HG03045 (cell line): Measurements from ENCODE around the gene KCNQ1.

Experiments
- ATAC-seq: cut with Tn5 transposase; IDR thresholded peaks from one replicate; pipeline ENCODE4 v1.9.1; 2021; ENCODE audit warnings: mild to moderate bottlenecking, moderate library complexity; ENCODE audit not compliant: unreplicated experiment

The KCNQ1 gene

DNA sequence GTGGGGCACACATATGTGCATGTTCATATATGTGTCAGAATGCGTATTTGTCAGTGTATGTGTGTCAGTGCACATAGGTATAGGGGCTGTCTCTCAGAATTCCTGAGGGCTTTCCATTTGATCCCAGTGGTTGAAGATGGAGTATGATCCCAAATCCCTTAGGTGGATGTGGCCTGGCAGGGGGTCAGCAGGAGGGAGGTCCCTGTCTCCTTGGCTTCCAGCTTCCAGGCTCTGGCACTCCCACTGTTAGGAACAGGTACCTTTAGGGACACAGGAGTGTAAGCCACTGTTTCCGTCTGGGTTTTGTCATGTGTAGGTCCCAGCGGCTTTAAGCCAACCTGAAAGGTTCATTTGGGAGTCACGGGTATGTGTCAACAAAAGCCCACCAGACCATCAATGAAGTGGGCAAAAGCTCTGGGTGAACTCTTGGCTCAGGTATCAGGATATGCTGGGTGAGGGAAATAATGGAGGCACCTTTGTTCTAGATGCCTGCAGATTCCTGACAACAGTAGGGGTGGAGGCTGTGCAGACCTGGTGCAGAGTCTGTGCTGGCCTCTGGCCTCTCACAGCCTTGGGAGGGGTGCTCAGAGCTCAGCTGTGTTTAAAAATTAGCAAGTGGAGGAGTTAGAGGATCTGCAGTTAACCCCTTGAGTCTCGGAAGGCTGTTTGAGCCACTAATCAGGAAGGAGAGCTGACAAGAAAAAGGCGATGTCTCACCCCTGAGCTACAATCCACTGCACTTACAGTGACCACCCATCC lies 246.0 kb downstream of the KCNQ1 start:
- ATAC-seq: no peak

DNA sequence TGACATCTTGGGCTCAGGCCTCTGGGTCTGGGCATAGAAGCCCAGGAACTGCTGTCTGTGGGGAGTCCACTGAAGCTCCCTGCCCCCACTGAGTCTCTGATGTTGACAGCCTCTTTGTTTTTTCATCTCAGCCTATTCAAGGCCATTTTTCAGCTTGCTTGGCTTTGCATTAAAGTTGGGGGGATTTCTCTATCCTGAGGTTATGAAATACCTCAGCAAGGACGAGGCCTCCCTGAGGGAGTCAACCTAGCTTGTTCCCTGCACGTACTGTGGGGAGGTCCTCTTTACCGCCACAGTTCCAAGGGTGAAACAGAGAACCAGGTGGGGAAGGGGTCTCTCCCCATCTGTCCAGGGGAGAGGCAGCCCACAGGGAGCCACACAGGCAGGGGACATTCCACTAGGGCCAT lies 246.6 kb downstream of the KCNQ1 start:
- no peak for ATAC-seq

DNA sequence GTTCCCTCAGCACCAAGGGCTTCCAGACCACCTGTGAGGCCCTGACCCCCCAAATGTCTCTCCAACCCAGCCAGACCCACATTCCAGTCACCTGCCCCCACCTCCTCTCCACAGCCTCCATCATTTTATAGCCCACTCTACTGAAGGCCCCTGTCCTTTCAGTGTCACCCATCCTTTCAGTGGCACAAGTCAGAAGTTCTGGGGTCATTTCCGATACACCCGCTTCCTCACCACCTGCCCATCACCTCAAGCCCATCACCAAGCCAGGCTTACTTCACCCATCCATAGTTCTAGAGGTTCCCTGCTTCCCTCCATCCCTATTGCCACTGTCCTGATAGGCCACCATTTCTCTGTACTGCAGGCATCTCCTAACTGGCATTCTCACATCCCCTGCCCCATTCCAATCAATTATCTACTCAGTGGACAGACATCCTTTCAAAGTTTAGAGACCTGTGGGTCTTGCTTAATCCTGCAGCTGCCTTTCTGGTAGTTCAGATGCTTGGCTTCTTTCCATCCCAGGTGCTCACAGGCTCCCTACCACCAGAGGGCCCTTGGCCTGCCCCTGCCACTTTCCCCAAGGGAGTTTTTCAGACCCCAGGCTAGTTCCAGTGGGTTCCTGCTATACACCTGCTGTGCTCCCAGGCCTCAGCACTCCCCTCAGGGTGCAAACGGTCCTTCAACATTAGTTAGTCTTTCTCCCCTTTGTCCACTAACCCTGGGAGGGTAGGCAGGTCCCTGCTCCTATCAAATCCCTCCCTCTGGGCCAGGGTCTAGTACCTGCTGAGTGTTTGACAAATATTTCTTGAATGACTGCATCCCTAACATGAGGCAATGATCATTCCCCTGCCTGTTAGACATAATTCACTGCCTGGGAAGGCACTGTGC lies 247.4 kb downstream of the KCNQ1 start:
- no peak for ATAC-seq

DNA sequence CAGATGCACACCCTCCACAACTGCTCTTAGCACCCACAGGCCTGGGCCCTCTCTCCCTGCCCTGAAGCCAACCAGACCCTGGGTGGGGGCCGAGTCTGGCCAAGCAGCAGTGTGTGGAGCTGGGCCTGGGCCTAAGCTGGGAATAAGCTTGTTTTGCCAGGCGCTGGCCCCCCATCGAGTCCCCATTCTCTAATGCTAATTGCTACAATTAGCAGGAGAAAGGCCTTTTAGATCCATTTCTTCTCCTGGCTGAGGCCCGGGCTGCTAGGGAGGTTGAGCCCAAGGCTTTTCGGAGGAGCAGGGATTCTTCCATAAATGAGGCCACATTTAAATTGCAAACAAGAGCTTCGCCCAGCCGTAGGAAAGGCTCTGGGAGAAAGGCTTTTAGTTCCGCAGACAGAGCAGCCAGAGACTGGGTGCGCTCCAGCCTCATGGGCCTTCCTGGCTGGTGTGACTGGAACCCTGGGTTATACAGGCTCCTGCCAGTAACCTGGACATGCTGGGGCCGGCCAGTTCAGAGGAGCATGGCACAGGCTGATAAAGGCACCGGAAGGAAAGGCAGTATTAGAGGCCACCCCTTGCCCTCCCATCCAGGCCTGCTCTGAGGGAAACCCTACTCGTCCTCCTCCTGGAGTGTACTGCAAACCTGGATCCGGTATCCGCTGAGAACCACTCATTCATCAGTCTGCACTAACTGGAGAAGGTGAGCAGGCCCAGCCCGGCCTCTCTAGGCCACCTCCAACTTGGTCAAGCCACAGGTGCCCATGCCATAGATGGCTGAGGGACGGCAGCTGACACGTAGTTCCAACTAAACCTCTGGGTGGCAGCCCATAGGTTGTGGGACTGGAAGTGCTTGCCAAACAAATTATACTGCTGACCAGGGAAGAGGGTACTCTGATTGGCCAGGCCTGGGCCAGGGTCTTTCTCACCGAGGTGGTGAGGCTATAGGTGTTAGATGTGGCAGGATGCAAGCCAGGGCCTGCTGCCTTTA lies 248.8 kb downstream of the KCNQ1 start:
- ATAC-seq: no peak

DNA sequence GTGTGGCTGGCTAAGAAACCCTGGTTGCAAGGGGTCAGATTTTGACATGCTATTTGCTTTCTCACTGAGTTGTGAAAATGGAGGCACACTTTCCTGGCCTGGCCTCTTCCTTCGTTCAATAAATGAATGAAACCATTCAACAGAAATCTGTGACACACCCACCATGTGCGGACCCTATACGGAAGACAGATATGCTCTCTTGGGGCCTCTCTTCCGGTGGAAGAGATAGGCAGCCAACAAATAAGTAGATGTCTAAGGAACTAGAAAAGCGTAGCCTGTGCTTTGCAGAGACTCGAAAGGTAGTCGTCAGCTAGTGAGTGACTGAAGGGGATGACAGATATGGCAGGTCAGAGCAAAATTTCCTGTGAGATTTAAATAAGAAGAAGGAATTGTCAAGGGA lies 249.7 kb downstream of the KCNQ1 start:
- ATAC-seq: no peak

DNA sequence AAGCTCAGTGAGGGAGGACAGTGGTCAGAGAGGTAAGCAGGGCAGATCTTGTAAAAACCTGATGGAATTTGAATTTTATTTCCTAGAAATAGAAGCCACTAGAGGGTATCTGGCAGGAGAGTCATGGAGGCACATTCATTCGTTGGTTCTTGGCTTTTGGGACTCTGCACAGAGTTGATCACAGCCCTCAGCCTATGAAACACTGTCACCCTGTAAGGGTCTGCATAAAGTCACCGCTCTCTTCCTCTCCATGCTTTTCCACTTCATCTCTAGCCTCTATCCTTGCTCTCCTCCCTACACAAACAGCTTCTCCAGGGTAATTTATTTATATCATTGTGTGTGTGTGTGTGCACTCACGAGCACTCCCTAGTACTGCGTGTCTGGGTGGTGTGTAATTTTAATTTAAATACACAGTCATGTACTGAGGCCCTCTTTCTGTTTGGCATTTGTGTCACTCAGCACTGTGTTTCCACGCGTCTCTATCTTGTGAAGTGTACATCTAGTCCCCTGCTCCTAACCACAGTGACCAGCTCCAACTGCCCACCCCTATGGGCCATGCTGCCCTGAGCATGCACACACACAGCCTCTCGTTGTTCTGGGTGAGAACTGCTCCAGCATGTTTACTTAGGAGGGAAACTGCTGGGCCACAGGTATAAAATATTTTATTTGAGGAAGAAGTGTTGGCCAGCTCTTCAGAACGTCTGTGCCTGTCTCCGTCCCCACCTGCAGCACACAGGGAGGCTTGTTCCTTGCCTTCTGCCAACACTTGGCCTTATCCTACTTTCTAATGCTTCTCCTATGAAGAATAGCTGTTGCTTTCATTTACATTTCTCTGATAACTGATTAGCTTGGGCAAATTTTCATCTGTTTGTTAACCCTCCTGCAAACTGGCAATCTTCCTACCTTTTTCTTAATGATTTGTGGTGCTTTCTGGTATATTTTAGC lies 250.5 kb downstream of the KCNQ1 start:
- ATAC-seq: no peak

DNA sequence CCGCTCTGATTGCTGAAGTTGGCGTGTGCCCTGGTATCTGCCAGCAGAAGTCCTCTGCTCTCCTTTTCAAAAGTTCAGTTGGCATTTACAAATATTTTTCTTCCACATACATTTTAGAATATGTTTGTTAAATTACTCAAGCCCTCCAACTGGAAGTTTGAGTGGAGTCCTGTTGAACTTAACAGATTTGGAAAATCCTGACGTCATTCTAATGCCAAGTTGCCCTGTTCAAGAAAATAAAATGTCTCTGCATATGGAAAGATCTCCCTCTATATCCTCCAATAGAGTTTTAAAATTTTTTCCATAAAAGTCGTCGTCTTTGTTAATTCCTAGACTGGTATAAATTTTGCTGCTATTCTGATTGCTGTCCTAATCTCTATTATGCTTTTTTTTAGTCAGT lies 251.6 kb downstream of the KCNQ1 start:
- no peak for ATAC-seq

DNA sequence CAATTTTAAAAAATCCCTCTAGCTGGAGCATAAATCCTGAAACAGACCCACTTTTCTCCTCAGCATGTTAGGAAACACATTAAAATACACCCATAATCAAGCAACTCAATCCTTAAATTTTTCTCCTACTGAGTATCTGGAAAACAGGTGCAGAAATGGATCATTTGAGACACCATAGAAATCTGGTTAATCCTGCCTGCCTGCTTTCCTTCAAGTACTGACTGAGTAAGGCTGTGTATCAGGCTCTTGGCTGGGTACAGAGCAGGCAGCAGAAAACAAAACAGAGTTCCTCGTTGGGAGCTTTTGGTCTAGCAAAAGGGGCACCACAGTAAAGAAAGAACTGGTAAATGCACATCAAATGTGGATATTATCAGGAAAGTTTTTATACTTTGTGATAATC lies 253.1 kb downstream of the KCNQ1 start:
- no peak for ATAC-seq

DNA sequence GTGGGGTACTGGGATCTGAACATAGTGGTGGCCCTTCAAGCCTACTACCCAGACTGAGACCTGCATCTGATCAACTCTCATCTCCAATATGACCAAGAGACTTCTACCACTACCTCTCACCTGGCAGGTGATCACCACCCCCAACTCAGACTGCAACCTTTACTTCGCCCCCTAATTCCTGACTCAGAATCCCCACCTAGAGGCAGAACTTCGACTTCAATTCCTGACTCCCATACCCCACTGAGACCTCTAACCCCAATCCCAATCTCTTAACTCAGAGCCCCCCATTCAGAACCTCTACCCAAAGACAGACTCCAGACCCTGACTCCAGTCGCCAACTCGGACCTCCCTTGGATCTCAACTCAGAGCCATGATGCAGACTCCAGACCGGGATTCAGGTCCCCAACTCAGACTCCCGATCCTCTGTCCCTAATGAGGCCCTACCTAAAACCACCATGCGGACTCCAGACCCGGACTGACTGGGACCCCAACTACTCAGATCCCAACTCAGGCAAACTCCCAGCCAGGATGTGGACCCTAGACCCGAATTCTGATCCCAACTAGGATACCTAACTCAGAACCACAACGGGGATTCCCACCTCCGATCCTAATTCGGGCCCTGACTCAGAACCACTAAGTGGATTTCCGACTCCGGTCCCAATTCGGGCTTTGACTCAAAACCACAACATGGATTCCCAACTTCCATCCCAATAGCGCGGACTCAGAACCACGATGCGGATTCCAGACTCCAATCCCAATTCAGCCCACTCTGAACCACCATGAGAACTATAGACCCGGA lies 253.8 kb downstream of the KCNQ1 start:
- no peak for ATAC-seq

DNA sequence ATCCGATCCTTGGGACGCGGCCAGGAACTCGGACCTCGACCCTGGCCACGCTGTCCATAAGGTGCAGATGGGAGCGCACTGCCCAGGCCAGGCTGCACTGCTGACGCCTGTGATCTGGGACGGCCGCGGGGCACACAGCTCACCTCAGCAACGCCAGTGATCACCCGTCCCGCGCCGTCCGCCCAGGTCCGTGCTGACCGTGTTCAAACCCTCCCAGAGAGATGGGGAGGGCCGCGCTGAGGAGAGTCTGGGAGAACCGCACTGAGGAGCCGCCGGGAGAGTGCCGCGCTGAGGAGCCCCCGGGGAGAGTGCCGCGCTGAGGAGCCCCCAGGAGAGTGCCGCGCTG lies 254.3 kb downstream of the KCNQ1 start:
- no peak for ATAC-seq

DNA sequence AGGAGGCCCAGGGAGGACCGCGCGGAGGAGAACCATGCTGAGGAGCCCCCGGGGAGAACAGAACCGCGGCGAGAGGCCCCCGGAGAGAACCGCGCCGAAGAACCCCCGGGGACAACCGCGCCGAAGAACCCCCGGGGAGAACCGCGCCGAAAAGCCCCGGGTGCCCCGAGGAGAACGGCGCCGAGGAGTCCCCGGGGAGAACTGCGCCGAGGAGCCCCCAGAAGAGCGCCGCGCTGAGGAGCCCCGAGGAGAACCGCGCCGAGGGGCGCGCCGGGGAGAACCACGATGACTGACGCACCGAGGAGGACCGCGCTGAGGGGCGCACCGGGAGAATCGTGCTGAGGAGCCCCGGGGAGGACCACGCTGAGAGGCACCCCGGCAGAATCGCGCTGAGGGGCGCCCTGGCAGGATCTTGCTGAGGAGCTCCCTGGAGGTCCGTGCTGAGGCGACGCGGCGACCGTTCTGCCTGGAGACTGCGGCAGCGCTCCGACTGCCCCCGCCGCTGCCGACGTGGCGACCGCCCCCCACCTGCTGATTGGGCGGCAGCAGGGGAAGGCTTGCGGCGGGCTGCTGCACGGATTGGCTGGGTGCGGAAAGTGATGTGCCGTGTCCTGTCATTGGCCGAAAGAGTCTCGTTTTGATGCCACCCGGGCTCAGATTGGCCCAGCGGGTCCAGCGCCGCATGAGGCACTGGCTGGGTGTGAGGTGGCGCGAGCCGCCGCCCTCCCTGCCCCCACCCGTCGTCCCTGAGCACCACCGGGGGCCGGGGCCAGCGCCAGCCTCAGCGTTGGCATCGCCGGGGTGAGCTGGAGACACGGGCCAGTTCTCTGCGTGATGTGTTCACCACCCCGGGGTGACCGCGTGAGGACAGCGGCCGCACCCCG lies 255.0 kb downstream of the KCNQ1 start, which contains the start of gene KCNQ1OT1:
Gene KCNQ1OT1, minus strand, starts transcription at position 464 of the 884 bp plus-strand sequence.
- peak; percentile 89 for ATAC-seq

DNA sequence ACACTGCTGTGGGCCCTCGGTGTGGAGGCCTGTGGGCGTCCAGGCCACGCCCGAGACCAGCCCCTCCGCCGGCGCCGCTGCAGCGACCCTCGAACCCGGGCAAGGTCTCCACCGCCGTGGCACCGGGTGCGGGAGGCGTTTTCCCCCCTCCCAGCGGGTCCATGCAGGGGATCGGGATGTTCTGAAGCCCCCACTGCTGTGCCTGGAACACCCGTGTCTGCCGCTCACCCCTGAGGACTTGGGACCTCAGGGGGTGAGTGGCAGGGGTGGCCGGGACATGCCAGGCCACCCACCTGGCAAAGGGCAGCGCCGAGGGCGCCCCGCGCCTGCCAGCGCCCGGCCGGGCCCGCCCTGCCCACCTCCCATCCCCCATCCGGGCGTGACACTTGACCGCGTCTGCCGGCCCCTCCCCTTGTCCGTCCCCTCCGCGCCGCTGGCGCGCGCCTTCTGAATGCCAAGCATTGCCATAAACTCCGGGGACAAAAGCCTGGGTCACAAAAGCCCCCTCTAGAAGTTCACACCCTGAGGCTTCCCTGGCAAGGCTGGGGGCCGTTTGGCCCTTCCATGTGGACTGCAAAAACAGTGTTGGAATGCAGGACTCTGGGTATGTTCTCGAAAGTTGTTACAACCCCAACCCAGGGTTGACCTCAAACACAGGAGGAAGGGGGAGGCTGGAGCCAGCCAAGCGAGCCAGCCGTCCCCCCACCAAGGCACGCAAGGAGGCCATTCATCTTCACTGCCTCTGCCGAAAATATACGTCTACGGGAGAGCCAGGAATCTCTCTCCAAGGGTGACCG lies 255.8 kb downstream of the KCNQ1 start:
- ATAC-seq: peak; percentile 38

DNA sequence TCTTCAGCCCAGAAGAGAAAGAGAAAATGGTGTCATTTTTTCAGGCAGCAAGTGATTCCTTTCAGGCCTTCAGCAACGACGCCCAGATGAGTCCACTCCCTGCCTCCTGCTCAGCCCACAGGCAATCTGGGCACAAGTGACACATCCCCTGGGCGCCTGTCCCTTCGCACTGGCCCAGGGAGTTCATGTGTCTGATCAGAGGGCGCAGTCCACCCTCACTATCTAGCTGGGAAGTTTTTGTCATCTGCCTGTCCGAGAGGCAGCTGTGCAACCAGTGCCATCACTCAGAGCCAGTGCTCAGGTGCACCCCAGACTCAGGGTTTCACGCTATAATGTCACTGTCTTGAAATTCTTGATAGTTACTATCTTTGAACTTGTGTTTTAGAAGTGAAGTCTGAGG lies 256.4 kb downstream of the KCNQ1 start:
- no peak for ATAC-seq

DNA sequence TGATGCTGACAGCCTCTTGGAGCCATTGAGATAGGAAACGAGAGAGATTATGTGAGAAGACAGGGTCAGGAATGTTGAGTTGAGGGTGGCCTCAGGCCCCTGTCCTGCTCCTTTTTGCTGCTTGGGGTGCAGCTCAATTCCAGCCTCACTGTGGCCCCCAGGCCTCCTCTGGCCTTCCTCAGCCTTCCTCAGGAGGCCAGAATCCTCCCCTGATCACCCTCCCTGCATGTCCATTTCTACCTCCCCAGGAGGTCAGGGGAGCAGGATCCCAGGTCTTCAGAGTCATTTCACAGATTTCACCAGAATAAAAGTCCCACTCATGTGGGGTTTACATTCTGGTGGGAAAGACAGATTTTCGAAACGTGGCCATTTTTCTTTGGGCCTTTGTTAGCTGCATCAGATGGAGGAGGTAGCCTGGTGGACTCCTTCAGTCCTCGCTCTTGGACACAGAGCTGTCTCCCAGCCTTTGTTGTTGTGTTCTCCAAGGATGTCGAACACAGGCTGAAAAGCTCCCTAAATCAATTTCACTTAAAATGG lies 257.2 kb downstream of the KCNQ1 start:
- ATAC-seq: no peak

DNA sequence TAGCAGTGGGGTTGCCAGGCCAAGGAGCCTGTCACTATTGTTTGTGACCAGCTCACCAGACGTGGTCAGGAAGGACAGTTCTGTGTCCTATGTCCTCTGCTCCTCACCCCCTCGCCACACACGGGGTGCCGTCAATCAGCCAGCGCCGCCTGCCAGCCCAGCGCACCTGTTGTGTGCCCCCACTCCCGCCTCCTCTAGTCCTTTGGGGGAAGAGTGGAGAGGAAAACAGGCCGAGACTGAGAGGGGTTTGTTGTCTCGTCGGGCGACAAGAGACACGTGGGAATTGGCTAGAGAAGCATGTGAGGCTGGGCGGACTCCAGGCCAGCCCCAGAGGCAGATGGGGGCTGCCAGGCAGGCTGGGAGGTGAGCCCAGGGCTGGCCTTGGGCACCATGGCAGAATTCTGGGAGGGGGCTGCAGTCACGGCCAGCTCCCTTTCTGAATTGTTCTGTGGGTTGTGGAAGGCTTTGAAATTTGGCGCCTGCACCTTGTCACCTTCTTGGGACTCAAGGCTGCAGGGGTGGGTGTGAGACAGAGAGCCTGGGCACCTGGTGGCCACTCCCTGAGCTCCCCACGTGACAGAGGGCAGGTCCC lies 258.1 kb downstream of the KCNQ1 start:
- no peak for ATAC-seq

DNA sequence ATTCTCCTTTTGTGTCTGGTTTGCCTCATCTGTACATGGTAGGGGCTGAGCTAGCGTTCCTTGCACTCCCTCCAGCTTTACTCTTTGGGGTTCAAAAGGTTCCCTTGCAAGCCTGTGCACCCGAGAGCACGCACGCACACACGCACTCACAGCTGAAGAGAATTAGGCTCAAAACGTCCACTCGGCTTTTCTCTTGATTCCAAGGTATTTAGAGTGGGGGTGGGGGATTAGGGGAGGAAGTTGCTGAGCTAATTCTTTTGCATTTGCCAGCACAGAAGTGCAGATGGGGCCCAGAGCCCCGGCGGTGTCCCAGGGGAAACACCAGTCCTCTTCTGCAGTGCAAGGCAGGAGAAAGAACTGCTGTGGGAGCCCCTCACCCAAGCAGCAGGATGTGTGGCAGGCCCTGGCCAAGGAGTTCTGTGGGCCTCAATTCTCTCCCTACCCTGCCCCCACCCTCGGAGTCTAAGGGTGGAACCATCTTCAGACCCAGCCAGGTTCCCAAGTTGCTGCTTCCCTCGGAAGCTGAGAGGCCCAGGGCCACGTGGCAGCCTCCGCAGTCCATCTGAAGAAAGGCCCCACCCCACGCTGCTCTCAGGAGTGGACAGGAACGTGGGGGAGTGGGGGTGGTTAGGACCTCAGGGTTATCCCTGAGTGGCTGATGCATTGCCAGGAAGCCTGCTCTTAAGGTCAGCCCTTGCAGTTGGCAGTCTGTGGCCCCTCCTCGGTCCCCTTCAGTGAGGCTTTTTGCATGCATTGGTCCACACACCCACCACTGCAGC lies 258.7 kb downstream of the KCNQ1 start:
- ATAC-seq: no peak
